BLaER1 (cell line): ENCODE data around the gene NEDD9.

ENCODE experiments used
- H3K27ac ChIP-seq: shearing (Covaris generic); formaldehyde crosslinking; 2 replicates; pipeline ENCODE4 v1.8.1; 2022
- H3K27me3 ChIP-seq: shearing (Covaris generic); formaldehyde crosslinking; 2 replicates; pipeline ENCODE4 v1.8.1; 2022
- H3K36me3 ChIP-seq: shearing (Covaris generic); formaldehyde crosslinking; 2 replicates; pipeline ENCODE4 v1.8.1; 2022
- H3K4me1 ChIP-seq: shearing (Covaris generic); formaldehyde crosslinking; 2 replicates; pipeline ENCODE4 v1.8.1; 2022
- H3K4me2 ChIP-seq: shearing (Covaris generic); formaldehyde crosslinking; 2 replicates; pipeline ENCODE4 v1.8.1; 2022
- H3K4me3 ChIP-seq: shearing (Covaris generic); formaldehyde crosslinking; 2 replicates; pipeline ENCODE4 v1.8.1; 2022
- H3K9ac ChIP-seq: shearing (Covaris generic); formaldehyde crosslinking; 2 replicates; pipeline ENCODE4 v1.8.1; 2022
- H3K9me3 ChIP-seq: shearing (Covaris generic); formaldehyde crosslinking; 2 replicates; pipeline ENCODE4 v1.8.1; 2022
- H4K20me1 ChIP-seq: shearing (Covaris generic); formaldehyde crosslinking; 2 replicates; pipeline ENCODE4 v1.8.1; 2022
- Cebpa-rat ChIP-seq: shearing (Covaris generic); IDR thresholded peaks from 2 replicates; pipeline ENCODE4 v1.8.1; 2022

Gene NEDD9

GRCh38 chr6:11232193-11232769 is at the start of gene NEDD9:
TSS of gene NEDD9 (minus strand) at chr6:11232668. CDS start at chr6:11232515, 153 bp downstream.
- Histone ChIP-seq H3K27ac (peak within 1 kb of the TSS; percentile 70; the same call in 1 of the 2 replicates), H3K9me3 (no peaks in the 10 kb centered on the region), H3K4me2 (peak within 1 kb of the TSS; percentile 83), H3K4me3 (peak within 1 kb of the TSS; percentile 66), H3K9ac (peak within 1 kb of the TSS; percentile 76), H3K36me3 (no peaks in the 10 kb centered on the region), H4K20me1 (no peaks in the 10 kb centered on the region), H3K4me1 (peaks cover 17% of the 10 kb centered on the region), H3K27me3 (no peaks in the 10 kb centered on the region)
- TF ChIP-seq Cebpa-rat: no peak

GRCh38 chr6:11282245-11282644 is 49.8 kb upstream of the NEDD9 start:
- H3K27me3 ChIP-seq: no peaks in the 10 kb centered on the region
- no peak overlapping the region for H3K9ac ChIP-seq
- no peak overlapping the region for H3K27ac ChIP-seq
- H4K20me1 ChIP-seq: no peaks in the 10 kb centered on the region
- no peaks in the 10 kb centered on the region for H3K4me1 ChIP-seq
- no peak overlapping the region for H3K4me2 ChIP-seq
- peaks cover 6% of the 10 kb centered on the region; the same call in 1 of the 2 replicates for H3K9me3 ChIP-seq
- no peak for TF ChIP-seq Cebpa-rat
- no peak overlapping the region for H3K4me3 ChIP-seq
- H3K36me3 ChIP-seq: no peaks in the 10 kb centered on the region; the same call in 1 of the 2 replicates

DNA sequence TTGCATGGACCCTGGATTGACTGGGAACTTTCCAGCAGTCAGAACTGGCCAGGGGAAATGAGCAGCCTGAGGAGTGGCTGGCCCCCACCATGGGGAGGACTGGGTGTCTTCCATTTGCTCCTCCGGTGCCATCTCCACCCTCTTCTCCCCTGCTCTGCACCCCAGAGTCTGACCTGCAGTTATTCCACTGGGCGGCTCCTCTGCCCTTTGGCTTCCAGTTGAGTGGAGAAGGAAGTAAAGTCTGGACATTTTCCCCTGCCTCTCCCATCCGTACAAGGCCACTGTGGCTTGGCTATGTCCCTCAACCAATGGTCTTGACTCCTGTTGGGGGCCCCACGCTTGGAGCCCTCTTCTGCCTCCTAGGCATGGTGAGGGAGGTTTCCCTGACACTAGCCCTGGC is 47.9 kb upstream of the NEDD9 start:
- Histone ChIP-seq H3K9ac (no peak overlapping the region), H3K27me3 (no peaks in the 10 kb centered on the region), H3K4me1 (peaks cover 9% of the 10 kb centered on the region), H4K20me1 (no peaks in the 10 kb centered on the region), H3K4me2 (no peak overlapping the region), H3K27ac (no peak overlapping the region), H3K36me3 (no peaks in the 10 kb centered on the region; the same call in 1 of the 2 replicates), H3K4me3 (no peak overlapping the region), H3K9me3 (no peaks in the 10 kb centered on the region)
- no peak for TF ChIP-seq Cebpa-rat

GRCh38 chr6:11279284-11279689 is 46.8 kb upstream of the NEDD9 start:
- H3K4me1 ChIP-seq: peaks cover 10% of the 10 kb centered on the region
- H3K9ac ChIP-seq: no peak overlapping the region
- no peaks in the 10 kb centered on the region for H4K20me1 ChIP-seq
- no peak overlapping the region for H3K27ac ChIP-seq
- no peaks in the 10 kb centered on the region; the same call in 1 of the 2 replicates for H3K36me3 ChIP-seq
- H3K4me3 ChIP-seq: no peak overlapping the region
- no peaks in the 10 kb centered on the region for H3K27me3 ChIP-seq
- no peak overlapping the region for H3K4me2 ChIP-seq
- TF ChIP-seq Cebpa-rat: no peak
- no peaks in the 10 kb centered on the region for H3K9me3 ChIP-seq

DNA sequence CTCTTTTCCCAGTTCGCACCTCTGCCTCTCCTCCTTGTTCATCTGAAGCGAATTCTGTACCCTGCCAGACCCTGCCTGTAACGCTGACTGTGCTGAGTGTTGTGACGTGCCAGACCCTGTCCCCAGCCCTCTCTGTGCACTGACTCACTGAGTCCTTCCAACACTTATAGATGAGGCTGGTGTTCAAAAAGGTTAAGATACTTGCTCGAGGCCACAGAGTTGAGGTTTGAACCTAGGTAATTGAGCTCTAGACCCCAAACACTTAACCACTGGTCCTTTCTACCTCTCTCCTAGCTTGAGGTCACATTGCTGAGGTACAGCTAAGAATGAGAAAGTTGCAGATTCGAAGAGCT is 45.7 kb upstream of the NEDD9 start:
- Histone ChIP-seq H3K9me3 (no peaks in the 10 kb centered on the region), H3K4me1 (peaks cover 10% of the 10 kb centered on the region), H3K27ac (no peak overlapping the region), H3K4me3 (no peak overlapping the region), H3K36me3 (no peaks in the 10 kb centered on the region; the same call in 1 of the 2 replicates), H3K4me2 (no peak overlapping the region), H3K9ac (no peak overlapping the region), H4K20me1 (no peaks in the 10 kb centered on the region), H3K27me3 (no peaks in the 10 kb centered on the region)
- no peak for TF ChIP-seq Cebpa-rat

DNA sequence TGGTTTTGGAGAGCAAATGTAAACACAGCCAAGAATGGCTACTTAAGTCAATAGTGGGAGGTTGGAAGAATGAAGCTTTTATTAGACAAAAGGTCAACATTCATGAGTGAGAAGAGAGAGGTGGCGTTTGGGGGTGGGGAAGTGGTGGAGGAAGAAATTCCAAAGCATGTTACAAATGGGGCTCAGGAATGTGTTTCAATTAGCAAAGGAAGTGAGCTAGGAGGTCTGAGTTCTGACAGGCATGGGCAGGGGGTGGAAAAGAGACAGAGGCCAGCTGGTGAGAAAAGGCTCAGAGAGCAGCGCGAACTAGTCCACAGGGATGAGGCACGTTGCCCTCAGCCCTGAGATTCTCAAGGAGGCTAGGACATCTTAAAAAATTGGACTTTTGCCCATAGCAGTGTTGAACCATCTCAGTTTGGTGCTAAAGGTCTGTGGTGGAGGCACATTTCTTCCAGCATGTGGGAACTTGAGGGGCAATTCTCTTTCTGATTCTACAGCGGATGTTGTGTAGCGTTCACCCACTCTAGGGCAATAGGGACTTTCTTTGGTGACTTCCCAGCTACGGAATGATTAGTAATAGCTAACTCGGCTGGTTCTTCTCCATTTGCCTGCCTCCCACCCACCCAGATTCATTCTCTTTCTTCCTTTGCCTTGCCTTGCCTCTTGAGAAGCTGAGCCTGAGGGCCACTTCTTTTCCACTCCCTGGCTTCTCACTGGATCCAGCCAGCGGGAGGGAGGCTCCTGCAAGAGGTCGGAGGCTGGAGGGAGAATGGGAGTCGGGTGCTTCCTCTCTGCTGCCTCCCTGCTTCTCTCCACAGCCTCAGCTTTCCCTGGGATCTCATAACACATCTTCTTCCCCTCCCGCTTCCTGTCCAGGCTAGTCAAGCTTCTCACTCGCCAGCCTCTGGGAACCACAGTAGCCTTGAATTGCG is 45.1 kb upstream of the NEDD9 start:
- no peaks in the 10 kb centered on the region; the same call in 1 of the 2 replicates for H3K36me3 ChIP-seq
- H3K4me1 ChIP-seq: peaks cover 10% of the 10 kb centered on the region
- no peak overlapping the region for H3K4me2 ChIP-seq
- H3K4me3 ChIP-seq: no peak overlapping the region
- no peaks in the 10 kb centered on the region for H4K20me1 ChIP-seq
- no peak overlapping the region for H3K9ac ChIP-seq
- no peaks in the 10 kb centered on the region for H3K9me3 ChIP-seq
- no peak for TF ChIP-seq Cebpa-rat
- H3K27me3 ChIP-seq: no peaks in the 10 kb centered on the region
- H3K27ac ChIP-seq: no peak overlapping the region

- Histone ChIP-seq H3K9ac (no peak overlapping the region), H3K27me3 (no peaks in the 10 kb centered on the region), H3K4me1 (peaks cover 10% of the 10 kb centered on the region), H3K9me3 (no peaks in the 10 kb centered on the region), H3K27ac (no peak overlapping the region), H3K4me2 (no peak overlapping the region), H3K4me3 (no peak overlapping the region), H4K20me1 (no peaks in the 10 kb centered on the region), H3K36me3 (no peaks in the 10 kb centered on the region; the same call in 1 of the 2 replicates)
- no peak for TF ChIP-seq Cebpa-rat
These were observed 44.4 kb upstream of the NEDD9 start for GRCh38 chr6:11276911-11277274.

DNA sequence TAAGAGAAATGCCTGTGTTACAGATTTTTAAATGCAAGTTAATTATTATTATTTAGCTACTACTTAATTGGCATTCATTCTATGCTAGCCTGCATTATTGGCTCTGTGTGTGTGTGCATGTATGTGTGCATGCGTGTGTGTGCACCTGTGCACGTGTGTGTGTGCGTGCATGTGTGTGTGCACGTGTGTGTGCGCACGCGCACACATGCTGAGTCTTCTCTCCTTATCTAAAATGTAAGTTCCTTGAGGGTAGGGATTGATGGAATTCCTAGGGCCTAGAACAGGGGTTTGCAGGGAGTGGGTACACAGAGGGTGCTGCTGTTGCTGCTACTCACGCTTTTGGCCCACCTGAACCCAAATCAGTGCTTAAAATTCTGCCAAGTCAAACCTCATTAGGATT is 43.8 kb upstream of the NEDD9 start:
- H3K4me2 ChIP-seq: peak overlapping the region; percentile 53; the same call in 1 of the 2 replicates
- no peaks in the 10 kb centered on the region for H4K20me1 ChIP-seq
- H3K4me1 ChIP-seq: peaks cover 10% of the 10 kb centered on the region
- no peaks in the 10 kb centered on the region for H3K9me3 ChIP-seq
- no peak overlapping the region for H3K9ac ChIP-seq
- H3K4me3 ChIP-seq: no peak overlapping the region
- H3K36me3 ChIP-seq: no peaks in the 10 kb centered on the region; the same call in 1 of the 2 replicates
- H3K27ac ChIP-seq: no peak overlapping the region
- H3K27me3 ChIP-seq: no peaks in the 10 kb centered on the region
- no peak for TF ChIP-seq Cebpa-rat

GRCh38 chr6:11275598-11275997 is 43.1 kb upstream of the NEDD9 start:
- H3K9me3 ChIP-seq: no peaks in the 10 kb centered on the region
- H4K20me1 ChIP-seq: no peaks in the 10 kb centered on the region
- no peak overlapping the region for H3K27ac ChIP-seq
- H3K27me3 ChIP-seq: no peaks in the 10 kb centered on the region
- H3K9ac ChIP-seq: no peak overlapping the region
- H3K36me3 ChIP-seq: no peaks in the 10 kb centered on the region; the same call in 1 of the 2 replicates
- no peak for TF ChIP-seq Cebpa-rat
- peaks cover 10% of the 10 kb centered on the region for H3K4me1 ChIP-seq
- H3K4me2 ChIP-seq: peak overlapping the region; percentile 53
- H3K4me3 ChIP-seq: no peak overlapping the region

- Histone ChIP-seq H3K36me3 (no peaks in the 10 kb centered on the region), H3K4me1 (peaks cover 21% of the 10 kb centered on the region), H3K27me3 (no peaks in the 10 kb centered on the region), H3K9me3 (no peaks in the 10 kb centered on the region), H3K9ac (no peak overlapping the region), H3K27ac (no peak overlapping the region), H4K20me1 (no peaks in the 10 kb centered on the region), H3K4me3 (no peak overlapping the region), H3K4me2 (no peak overlapping the region)
- TF ChIP-seq Cebpa-rat: no peak
These were observed 41.1 kb upstream of the NEDD9 start for GRCh38 chr6:11273406-11274065.
